CD4-positive, CD25-positive, alpha-beta regulatory T cell (primary cell): Measurements from ENCODE around the gene PLSCR2. TPM values are rescaled to one million over a fixed set of nuclear protein-coding genes. Genes with fewer than 3 reads are reported as not detected.
"Not testable (repeated sequence)": the region's sequence is repeated elsewhere in the genome, so short reads cannot be mapped to it uniquely, and the experiment has no call there.

Experiments
- ATAC-seq, 2 donors: fragments of 150-1000 bp; cut with Tn5 transposase; one replicate each; pipeline ENCODE4 v1.10.0; 2021; ENCODE audit warnings: low read depth in 2 of 2, moderate number of reproducible peaks in 2 of 2, moderate library complexity in 1 of 2
- DNase-seq, 3 donors: peaks; one replicate each; pipeline versions ENCODE4 v3.0.0 to v3.0.0-alpha.2; 2012 to 2022; ENCODE audit warnings: mixed read lengths in 1 of 3
- H3K27ac ChIP-seq: one replicate; pipeline ENCODE4 v1.7.0; 2013; ENCODE audit warnings: mild to moderate bottlenecking, low read length; ENCODE audit not compliant: insufficient read depth, poor library complexity, severe bottlenecking
- H3K27me3 ChIP-seq: one replicate; pipeline ENCODE4 v1.7.0; 2013; ENCODE audit warnings: low read length; ENCODE audit not compliant: control insufficient read depth, insufficient read depth
- H3K36me3 ChIP-seq: one replicate; pipeline ENCODE4 v1.7.0; 2013; ENCODE audit warnings: mild to moderate bottlenecking, low read length, moderate library complexity; ENCODE audit not compliant: control insufficient read depth, insufficient read depth
- H3K4me1 ChIP-seq: 2 replicates; pipeline ENCODE4 v1.7.0; 2013; ENCODE audit warnings: mild to moderate bottlenecking, low read length; ENCODE audit not compliant: insufficient read depth, control insufficient read depth, poor library complexity, severe bottlenecking
- H3K4me3 ChIP-seq: one replicate; pipeline ENCODE4 v1.7.0; 2013; ENCODE audit warnings: low read depth, mild to moderate bottlenecking, low read length, moderate library complexity
- H3K9me3 ChIP-seq, 2 experiments: 1 replicate in 1 of 2; 2 replicates in 1 of 2; pipeline ENCODE4 v1.7.0; 2013; ENCODE audit warnings: low read length in 2 of 2, mild to moderate bottlenecking in 1 of 2, moderate library complexity in 1 of 2; ENCODE audit not compliant: control insufficient read depth in 2 of 2
- H3K27ac Mint-ChIP-seq, 3 donors: one replicate each; pipeline ENCODE4 v1.8.0; 2020 to 2022; ENCODE audit warnings: mild to moderate bottlenecking in 3 of 3, mixed read lengths in 3 of 3, moderate library complexity in 2 of 3
- H3K27me3 Mint-ChIP-seq: one replicate; pipeline ENCODE4 v1.8.0; 2022; ENCODE audit warnings: mild to moderate bottlenecking, mixed read lengths
- H3K36me3 Mint-ChIP-seq: one replicate; pipeline ENCODE4 v1.8.0; 2020; ENCODE audit warnings: mixed read lengths
- H3K4me1 Mint-ChIP-seq, 4 donors: one replicate each; pipeline ENCODE4 v1.8.0; 2020 to 2022; ENCODE audit warnings: mixed read lengths in 4 of 4, mild to moderate bottlenecking in 1 of 4
- H3K4me3 Mint-ChIP-seq, 4 donors: one replicate each; pipeline ENCODE4 v1.8.0; 2020 to 2022; ENCODE audit warnings: mild to moderate bottlenecking in 4 of 4, mixed read lengths in 4 of 4, moderate library complexity in 3 of 4
- H3K9me3 Mint-ChIP-seq, 7 donors: one replicate each; pipeline ENCODE4 v1.8.0; 2020 to 2022; ENCODE audit warnings: mixed read lengths in 7 of 7, mild to moderate bottlenecking in 3 of 7, moderate library complexity in 2 of 7
- polyA plus RNA-seq, 4 donors: library from polyadenylated mRNA; unstranded; fragments of 300-500 nt; fragmentation: Illumina TruSeq; gene quantifications; one replicate each; pipeline ENCODE4 v1.2.3, GENCODE V29; 2021
- total RNA-seq: library from RNA; stranded (reverse); gene quantifications from one replicate; pipeline ENCODE4 v1.2.3, GENCODE V29; 2022

PLSCR2 gene
- total and polyA plus RNA-seq, 5 donors from 2014 or later, result 0.76 TPM; not detected in 4

GRCh38 chr3:146496726-146497125 is 27.4 kb upstream of the PLSCR2 start:
- no peak overlapping the region for H3K4me3 Mint-ChIP-seq
- peaks cover 14% of the 10 kb centered on the region for H3K27me3 Mint-ChIP-seq
- H3K4me1 Mint-ChIP-seq, result peaks cover 0 to 7% (median 1%) of the 10 kb centered on the region in 4 donors
- H3K9me3 ChIP-seq, result no peaks in the 10 kb centered on the region
- peaks cover 0 to 10% (median 3%) of the 10 kb centered on the region in 7 donors for H3K9me3 Mint-ChIP-seq
- no peak overlapping the region for H3K27ac Mint-ChIP-seq
- H3K36me3 Mint-ChIP-seq, result no peaks in the 10 kb centered on the region
- H3K36me3 ChIP-seq, result no peaks in the 10 kb centered on the region
- no peak for ATAC-seq
- DNase-seq, result no peak
- H3K27me3 ChIP-seq, result no peaks in the 10 kb centered on the region
- H3K4me1 ChIP-seq, result peaks cover 5% of the 10 kb centered on the region
- H3K4me3 ChIP-seq, result no peak overlapping the region
- H3K27ac ChIP-seq, result no peak overlapping the region

- no peak for ATAC-seq
- Mint-ChIP-seq H3K4me3 (no peak overlapping the region), H3K27me3 (peaks cover 14% of the 10 kb centered on the region), H3K27ac (no peak overlapping the region), H3K9me3 (peaks cover 0 to 10% (median 3%) of the 10 kb centered on the region in 7 donors), H3K36me3 (no peaks in the 10 kb centered on the region), H3K4me1 (peaks cover 0 to 7% (median 1%) of the 10 kb centered on the region in 4 donors)
- Histone ChIP-seq H3K4me3 (no peak overlapping the region), H3K27ac (no peak overlapping the region), H3K36me3 (no peaks in the 10 kb centered on the region), H3K4me1 (peaks cover 5% of the 10 kb centered on the region), H3K9me3 (no peaks in the 10 kb centered on the region), H3K27me3 (no peaks in the 10 kb centered on the region)
- no peak for DNase-seq
Observed at GRCh38 chr3:146496251-146496650, 26.9 kb upstream of the PLSCR2 start.

GRCh38 chr3:146493761-146494160 is 24.4 kb upstream of the PLSCR2 start:
- no peak overlapping the region for H3K4me3 ChIP-seq
- ATAC-seq (no peak), DNase-seq (no peak)
- Mint-ChIP-seq H3K4me1 (peaks cover 0 to 7% (median 1%) of the 10 kb centered on the region in 4 donors), H3K36me3 (no peaks in the 10 kb centered on the region), H3K27me3 (peaks cover 14% of the 10 kb centered on the region), H3K27ac (no peak overlapping the region), H3K4me3 (no peak overlapping the region), H3K9me3 (peaks cover 1 to 22% (median 9%) of the 10 kb centered on the region in 7 donors)
- H3K36me3 ChIP-seq, result no peaks in the 10 kb centered on the region
- peaks cover 0 to 3% of the 10 kb centered on the region in 2 experiments for H3K9me3 ChIP-seq
- H3K27me3 ChIP-seq, result no peaks in the 10 kb centered on the region
- H3K27ac ChIP-seq, result no peak overlapping the region
- H3K4me1 ChIP-seq, result peaks cover 5% of the 10 kb centered on the region

GRCh38 chr3:146493221-146493620 is 23.9 kb upstream of the PLSCR2 start:
- Mint-ChIP-seq H3K27ac (no peak overlapping the region), H3K36me3 (no peaks in the 10 kb centered on the region), H3K4me3 (no peak overlapping the region), H3K9me3 (peaks cover 1 to 22% (median 9%) of the 10 kb centered on the region in 7 donors), H3K27me3 (peaks cover 14% of the 10 kb centered on the region), H3K4me1 (peaks cover 0 to 4% (median 1%) of the 10 kb centered on the region in 4 donors)
- H3K4me1 ChIP-seq, result peaks cover 3% of the 10 kb centered on the region
- H3K9me3 ChIP-seq, result peaks cover 0 to 3% of the 10 kb centered on the region in 2 experiments
- H3K27ac ChIP-seq, result no peak overlapping the region
- no peaks in the 10 kb centered on the region for H3K27me3 ChIP-seq
- no peak overlapping the region for H3K4me3 ChIP-seq
- no peak for DNase-seq
- H3K36me3 ChIP-seq, result no peaks in the 10 kb centered on the region
- ATAC-seq, result no peak

- no peak for ATAC-seq
- Mint-ChIP-seq H3K4me1 (no peaks in the 10 kb centered on the region), H3K9me3 (peaks cover 4 to 20% (median 9%) of the 10 kb centered on the region in 7 donors), H3K4me3 (no peak overlapping the region), H3K36me3 (no peaks in the 10 kb centered on the region), H3K27ac (no peak overlapping the region), H3K27me3 (peaks cover 14% of the 10 kb centered on the region)
- DNase-seq, result no peak
- Histone ChIP-seq H3K4me3 (no peak overlapping the region), H3K4me1 (no peaks in the 10 kb centered on the region), H3K36me3 (no peaks in the 10 kb centered on the region), H3K27me3 (no peaks in the 10 kb centered on the region), H3K27ac (no peak overlapping the region), H3K9me3 (peaks cover 0 to 3% of the 10 kb centered on the region in 2 experiments)
Observed at GRCh38 chr3:146491303-146491702, 21.9 kb upstream of the PLSCR2 start.

- Histone ChIP-seq H3K36me3 (no peaks in the 10 kb centered on the region), H3K4me3 (no peak overlapping the region), H3K27me3 (no peaks in the 10 kb centered on the region), H3K9me3 (no peaks in the 10 kb centered on the region), H3K27ac (no peak overlapping the region), H3K4me1 (no peaks in the 10 kb centered on the region)
- no peak overlapping the region for H3K4me3 Mint-ChIP-seq
- no peaks in the 10 kb centered on the region for H3K36me3 Mint-ChIP-seq
- DNase-seq (no peak), ATAC-seq (no peak)
- no peak overlapping the region for H3K27ac Mint-ChIP-seq
- H3K9me3 Mint-ChIP-seq, result peaks cover 4 to 20% (median 17%) of the 10 kb centered on the region in 7 donors
- no peaks in the 10 kb centered on the region for H3K4me1 Mint-ChIP-seq
- peaks cover 8% of the 10 kb centered on the region for H3K27me3 Mint-ChIP-seq
Observed at GRCh38 chr3:146485297-146485696, 15.9 kb upstream of the PLSCR2 start.

- peaks cover 2% of the 10 kb centered on the region for H3K27me3 ChIP-seq
- H3K9me3 ChIP-seq, result no peaks in the 10 kb centered on the region
- H3K36me3 ChIP-seq, result no peaks in the 10 kb centered on the region
- Mint-ChIP-seq H3K9me3 (peaks cover 0 to 9% (median 2%) of the 10 kb centered on the region in 7 donors), H3K36me3 (no peaks in the 10 kb centered on the region), H3K27me3 (peaks cover 14% of the 10 kb centered on the region), H3K4me1 (no peaks in the 10 kb centered on the region), H3K27ac (no peak overlapping the region), H3K4me3 (peak overlapping the region in 1 of 4 donors; percentile 34)
- ATAC-seq (no peak), DNase-seq (no peak)
- H3K27ac ChIP-seq, result no peak overlapping the region
- H3K4me3 ChIP-seq, result no peak overlapping the region
- H3K4me1 ChIP-seq, result no peaks in the 10 kb centered on the region
Observed at GRCh38 chr3:146476094-146476740, 6.9 kb upstream of the PLSCR2 start.

- not testable (repeated sequence) for H3K36me3 Mint-ChIP-seq, H3K27ac Mint-ChIP-seq, H3K27me3 ChIP-seq, H3K4me1 Mint-ChIP-seq, ATAC-seq, H3K4me3 ChIP-seq, DNase-seq, H3K4me3 Mint-ChIP-seq, H3K27ac ChIP-seq, H3K4me1 ChIP-seq, H3K9me3 ChIP-seq, H3K27me3 Mint-ChIP-seq, H3K9me3 Mint-ChIP-seq, H3K36me3 ChIP-seq
Observed at GRCh38 chr3:146474976-146475375, 5.6 kb upstream of the PLSCR2 start.
